ENCODE data around the gene MYO3B.

MYO3B gene

GRCh38 chr2:170307052-170307451 is 129.1 kb downstream of the MYO3B start:
- DNase-seq: no peak

GRCh38 chr2:170307555-170308351 is 129.8 kb downstream of the MYO3B start:
- DNase-seq: no peak

- DNase-seq: no peak
Observed at GRCh38 chr2:170310876-170311502, 133.0 kb downstream of the MYO3B start.

- DNase-seq: no peak
Observed at GRCh38 chr2:170313347-170313991, 135.5 kb downstream of the MYO3B start.

GRCh38 chr2:170313992-170314348 is 136.0 kb downstream of the MYO3B start:
- DNase-seq: no peak

- DNase-seq: no peak
Observed at GRCh38 chr2:170314744-170315447, 136.9 kb downstream of the MYO3B start.

- DNase-seq: no peak
Observed at GRCh38 chr2:170320948-170321347, 143.0 kb downstream of the MYO3B start.

- no peak for DNase-seq
Observed at GRCh38 chr2:170321526-170321925, 143.6 kb downstream of the MYO3B start.

GRCh38 chr2:170322140-170322766 is 144.3 kb downstream of the MYO3B start:
- DNase-seq: no peak

GRCh38 chr2:170323743-170324142 is 145.8 kb downstream of the MYO3B start:
- DNase-seq: no peak

- DNase-seq: no peak
Observed at GRCh38 chr2:170324640-170325046, 146.7 kb downstream of the MYO3B start.

- no peak for DNase-seq
Observed at GRCh38 chr2:170330881-170331280, 152.9 kb downstream of the MYO3B start.

GRCh38 chr2:170332676-170333402 is 154.9 kb downstream of the MYO3B start:
- no peak for DNase-seq

- DNase-seq: no peak
Observed at GRCh38 chr2:170335351-170335750, 157.4 kb downstream of the MYO3B start.

GRCh38 chr2:170336408-170336807 is 158.5 kb downstream of the MYO3B start:
- DNase-seq: no peak

- DNase-seq: no peak
Observed at GRCh38 chr2:170336916-170337315, 159.0 kb downstream of the MYO3B start.

GRCh38 chr2:170339322-170339721 is 161.4 kb downstream of the MYO3B start:
- no peak for DNase-seq

- no peak for DNase-seq
Observed at GRCh38 chr2:170339750-170340692, 162.1 kb downstream of the MYO3B start.

- no peak for DNase-seq
Observed at GRCh38 chr2:170340693-170341068, 162.7 kb downstream of the MYO3B start.

GRCh38 chr2:170341684-170342623 is 164.0 kb downstream of the MYO3B start:
- DNase-seq: no peak

Data from activated T-cell treated with anti-CD3 and anti-CD28 coated beads for 4 hours (primary cell).